Measurements from ENCODE around the gene SRD5A1. TPM values are rescaled to one million over a fixed set of nuclear protein-coding genes. Genes with fewer than 3 reads are reported as not detected.

The SRD5A1 gene
- total RNA-seq, 1 experiment from 2014 or later: 29.9 TPM

GRCh38 chr5:6601816-6602215 lies 31.4 kb upstream of the SRD5A1 start:
- H3K4ac ChIP-seq (ENCODE audit: low read depth, low read length): no peak overlapping the region
- no peaks in the 10 kb centered on the region for H3K9me3 Mint-ChIP-seq
- no peaks in the 10 kb centered on the region for H3K9me3 ChIP-seq (ENCODE audit: control insufficient read depth, low read depth, low read length)
- no peaks in the 10 kb centered on the region for H3K27me3 Mint-ChIP-seq (ENCODE audit: low read depth)
- H3K4me3 Mint-ChIP-seq: no peak overlapping the region
- no peak overlapping the region for H2BK15ac ChIP-seq (ENCODE audit: low read depth, low read length)
- H4K8ac ChIP-seq (replicated peaks; ENCODE audit: insufficient read length, low read depth, low read length): no peak overlapping the region
- no peak overlapping the region for H3K4me2 ChIP-seq (ENCODE audit: insufficient read depth, insufficient read length, low read length)
- no peaks in the 10 kb centered on the region for H3K27me3 ChIP-seq (ENCODE audit: insufficient read depth, low read length)
- no CpG with 5 or more reads among the region's 11 CpGs for WGBS (ENCODE audit: extremely low coverage, insufficient read length, low lambda C conversion rate)
- H3K9ac ChIP-seq (ENCODE audit: extremely low read depth, insufficient read length, low read length): no peak overlapping the region
- no peaks in the 10 kb centered on the region for H3K4me1 ChIP-seq (ENCODE audit: insufficient read depth, low read length)
- H3K18ac ChIP-seq (ENCODE audit: insufficient read length, low read depth, low read length): no peak overlapping the region
- no peak overlapping the region for H2BK12ac ChIP-seq (ENCODE audit: insufficient read length, low read depth, low read length)
- H3K14ac ChIP-seq (ENCODE audit: insufficient read depth, low read length): no peak overlapping the region
- no peaks in the 10 kb centered on the region for H3K79me2 ChIP-seq (ENCODE audit: insufficient read depth, low read length)
- no peak for DNase-seq
- H3K27ac ChIP-seq (ENCODE audit: insufficient read length, low read depth, low read length): no peak overlapping the region
- TF ChIP-seq CTCF (conservative IDR thresholded peaks at IDR 0.05): no peak
- H3K56ac ChIP-seq (ENCODE audit: insufficient read length, low read depth, low read length): no peak overlapping the region
- H4K91ac ChIP-seq (ENCODE audit: insufficient read length, low read depth, low read length): no peak overlapping the region
- H3K27ac Mint-ChIP-seq: no peak overlapping the region; a peak in 2 of 7 replicates
- H3T11ph ChIP-seq (ENCODE audit: low read length): no peak overlapping the region
- H2BK5ac ChIP-seq (ENCODE audit: insufficient read length, low read length): no peak overlapping the region
- no peak overlapping the region for H4K5ac ChIP-seq (ENCODE audit: insufficient read length, low read depth, low read length)
- H3K36me3 Mint-ChIP-seq (ENCODE audit: insufficient read depth in 1 of 3, low read depth in 3 of 3): peaks cover 58 to 98% (median 92%) of the 10 kb centered on the region in 3 experiments; a peak in 6 of 7 replicates
- H2BK20ac ChIP-seq (ENCODE audit: low read depth, low read length, poor library complexity, severe bottlenecking): no peak overlapping the region
- H3K23ac ChIP-seq (ENCODE audit: insufficient read length, low read depth, low read length): no peak overlapping the region
- H3K4me1 Mint-ChIP-seq: no peaks in the 10 kb centered on the region
- no peak overlapping the region for H2AK5ac ChIP-seq (ENCODE audit: insufficient read length, low read length)
- peaks cover 3% of the 10 kb centered on the region for H3K79me1 ChIP-seq (ENCODE audit: insufficient read depth, low read depth, low read length, poor library complexity, severe bottlenecking)
- no peak overlapping the region for H2BK120ac ChIP-seq (ENCODE audit: low read depth, low read length, poor library complexity, severe bottlenecking)
- H4K20me1 ChIP-seq (ENCODE audit: control insufficient read depth, insufficient read depth, insufficient read length): no peaks in the 10 kb centered on the region
- no peaks in the 10 kb centered on the region for H3K23me2 ChIP-seq (ENCODE audit: insufficient read length, low read depth, low read length, poor library complexity, severe bottlenecking)
- no peak overlapping the region for H2AFZ ChIP-seq (ENCODE audit: low read length)

Data from H9 (cell line).